Tibial nerve (tissue), 4 donors: ENCODE measurements around the gene OR2M5. TPM values are rescaled to one million over a fixed set of nuclear protein-coding genes. Genes with fewer than 3 reads are reported as not detected.

ENCODE experiments used
- DNase-seq, 2 donors: peaks; one replicate each; pipeline ENCODE4 v3.0.0-alpha.2; 2019; ENCODE audit warnings: low spot score in 2 of 2
- H3K27ac ChIP-seq, 4 donors: fragments of 200-600 bp; sonication (generic) in 3 of 4; one replicate each; pipeline ENCODE4 v1.5.1; 2017 to 2019; ENCODE audit warnings: mild to moderate bottlenecking in 1 of 4
- H3K27me3 ChIP-seq, 2 donors: fragments of 200-600 bp; sonication (generic) in 1 of 2; one replicate each; pipeline versions ENCODE4 v1.5.1 to v1.6.0; 2017 to 2019
- H3K36me3 ChIP-seq, 3 donors: fragments of 200-600 bp; sonication (generic); one replicate each; pipeline ENCODE4 v1.5.1; 2018 to 2019
- H3K4me1 ChIP-seq, 4 donors: fragments of 200-600 bp; sonication (generic) in 3 of 4; one replicate each; pipeline ENCODE4 v1.5.1; 2017 to 2019
- H3K4me3 ChIP-seq, 4 donors: fragments of 200-600 bp; sonication (generic) in 3 of 4; one replicate each; pipeline ENCODE4 v1.5.1; 2017 to 2019; ENCODE audit warnings: mild to moderate bottlenecking in 1 of 4, moderate library complexity in 1 of 4
- H3K9me3 ChIP-seq, 4 donors: fragments of 200-600 bp; sonication (generic) in 3 of 4; one replicate each; pipeline ENCODE4 v1.5.1; 2017 to 2019
- EP300 ChIP-seq, 2 donors: sonication (generic); formaldehyde crosslinking; IDR thresholded peaks; one replicate each; pipeline ENCODE4 v1.6.1; 2017; ENCODE audit warnings: antibody characterized with exemption in 2 of 2, mild to moderate bottlenecking in 1 of 2
- POLR2A ChIP-seq, 2 donors: fragments of 450-650 bp; IDR thresholded peaks; one replicate each; pipeline ENCODE4 v1.6.1; 2017; ENCODE audit warnings: antibody characterized with exemption in 2 of 2, mild to moderate bottlenecking in 2 of 2, moderate library complexity in 2 of 2
- WGBS, 2 donors: methylation state at CpG; one replicate each; pipeline ENCODE4 v1.1.5; 2018; 5-methylcytosine and 5-hydroxymethylcytosine counted together
- total RNA-seq, 4 donors: library from RNA; depleted of rRNA; stranded (reverse); fragments of >200 nt; gene quantifications; one replicate each; pipeline ENCODE4 v1.1.0, GENCODE V29; 2016
- TF ChIP-seq, protein P1 (sequence below), 5 experiments: fragments of 200-600 bp in 3 of 5; fragments of 450-650 bp in 2 of 5; sonication (generic) in 3 of 5; IDR thresholded peaks; one replicate each; pipeline ENCODE4 v1.5.1; 2016 to 2019; ENCODE audit warnings: antibody characterized with exemption in 5 of 5, mild to moderate bottlenecking in 3 of 5, moderate library complexity in 2 of 5

OR2M5 gene
- total RNA-seq, 4 donors from 2014 or later, result not detected

DNA sequence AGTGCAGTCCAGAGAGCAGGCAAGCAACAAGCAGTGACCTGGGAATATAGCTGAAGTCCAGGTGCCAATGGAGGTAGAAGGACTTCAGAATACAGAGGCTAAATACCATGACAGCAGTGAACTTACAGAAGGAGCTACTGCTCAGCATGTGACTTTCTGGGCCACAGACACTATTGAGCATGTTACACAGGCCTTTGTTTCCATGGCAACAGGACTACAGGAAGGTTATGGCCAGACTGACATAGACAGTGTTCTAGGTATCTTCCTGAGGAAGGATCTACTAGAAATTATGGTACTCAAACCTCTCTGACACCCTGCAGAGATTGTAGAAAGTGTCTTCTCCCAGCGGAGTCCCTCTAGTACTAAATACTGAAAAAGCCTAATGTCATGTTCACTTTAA, 11.0 kb downstream of the OR2M5 start:
- no peak overlapping the region for H3K27ac ChIP-seq
- no peaks in the 10 kb centered on the region for H3K4me1 ChIP-seq
- H3K4me3 ChIP-seq, result no peak overlapping the region
- H3K36me3 ChIP-seq, result no peaks in the 10 kb centered on the region
- WGBS, 2 donors, result 77 to 95% methylated on average over 1 of the region's 1 CpG
- DNase-seq, result no peak
- H3K27me3 ChIP-seq, result no peaks in the 10 kb centered on the region
- no peak for TF ChIP-seq POLR2A (IDR thresholded peaks at IDR 0.05)
- TF ChIP-seq, protein P1, sequence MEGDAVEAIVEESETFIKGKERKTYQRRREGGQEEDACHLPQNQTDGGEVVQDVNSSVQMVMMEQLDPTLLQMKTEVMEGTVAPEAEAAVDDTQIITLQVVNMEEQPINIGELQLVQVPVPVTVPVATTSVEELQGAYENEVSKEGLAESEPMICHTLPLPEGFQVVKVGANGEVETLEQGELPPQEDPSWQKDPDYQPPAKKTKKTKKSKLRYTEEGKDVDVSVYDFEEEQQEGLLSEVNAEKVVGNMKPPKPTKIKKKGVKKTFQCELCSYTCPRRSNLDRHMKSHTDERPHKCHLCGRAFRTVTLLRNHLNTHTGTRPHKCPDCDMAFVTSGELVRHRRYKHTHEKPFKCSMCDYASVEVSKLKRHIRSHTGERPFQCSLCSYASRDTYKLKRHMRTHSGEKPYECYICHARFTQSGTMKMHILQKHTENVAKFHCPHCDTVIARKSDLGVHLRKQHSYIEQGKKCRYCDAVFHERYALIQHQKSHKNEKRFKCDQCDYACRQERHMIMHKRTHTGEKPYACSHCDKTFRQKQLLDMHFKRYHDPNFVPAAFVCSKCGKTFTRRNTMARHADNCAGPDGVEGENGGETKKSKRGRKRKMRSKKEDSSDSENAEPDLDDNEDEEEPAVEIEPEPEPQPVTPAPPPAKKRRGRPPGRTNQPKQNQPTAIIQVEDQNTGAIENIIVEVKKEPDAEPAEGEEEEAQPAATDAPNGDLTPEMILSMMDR (IDR thresholded peaks at IDR 0.05), result no peak
- TF ChIP-seq EP300 (IDR thresholded peaks at IDR 0.05), result no peak
- no peaks in the 10 kb centered on the region for H3K9me3 ChIP-seq

DNA sequence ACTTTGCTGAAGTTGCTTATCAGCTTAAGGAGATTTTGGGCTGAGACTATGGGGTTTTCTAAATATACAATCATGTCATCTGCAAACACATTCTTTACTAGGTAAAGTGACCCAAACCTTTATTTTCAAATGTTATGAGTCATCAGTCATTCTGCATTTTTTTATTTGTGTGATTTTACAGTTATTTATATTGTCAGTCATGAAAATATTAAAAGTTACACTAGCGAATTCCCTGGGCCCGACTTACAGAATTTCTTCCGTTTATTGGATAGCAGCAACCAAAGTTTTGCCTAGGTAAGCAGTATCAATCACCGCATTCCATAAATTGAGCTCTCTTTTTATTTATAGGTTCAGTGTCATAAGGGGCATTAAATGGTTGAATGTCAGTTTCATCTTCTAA, 13.8 kb downstream of the OR2M5 start:
- H3K27me3 ChIP-seq, result no peaks in the 10 kb centered on the region
- TF ChIP-seq, protein P1 (IDR thresholded peaks at IDR 0.05), result no peak
- TF ChIP-seq POLR2A (IDR thresholded peaks at IDR 0.05), result no peak
- TF ChIP-seq EP300 (IDR thresholded peaks at IDR 0.05), result no peak

DNA sequence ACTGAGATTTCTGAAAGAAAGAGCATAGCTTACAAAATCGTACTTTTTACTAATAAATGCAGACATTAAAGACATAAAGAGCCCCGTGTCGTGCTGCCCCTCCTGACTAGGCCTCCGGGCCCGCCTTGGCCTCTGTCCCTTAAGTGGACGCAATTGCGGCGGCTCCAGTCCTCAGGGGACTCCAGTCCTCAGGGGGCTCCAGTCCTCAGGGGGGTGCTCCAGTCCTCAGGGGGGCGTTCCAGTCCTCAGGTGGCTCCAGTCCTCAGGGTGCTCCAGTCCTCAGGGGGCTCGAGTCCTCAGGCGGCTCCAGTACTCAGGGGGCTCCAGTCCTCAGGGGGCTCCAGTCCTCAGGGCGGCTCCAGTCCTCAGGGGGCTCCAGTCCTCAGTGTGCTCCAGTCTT, 19.1 kb downstream of the OR2M5 start:
- TF ChIP-seq EP300 (IDR thresholded peaks at IDR 0.05) (no peak), POLR2A (IDR thresholded peaks at IDR 0.05) (no peak)
- TF ChIP-seq, protein P1 (IDR thresholded peaks at IDR 0.05), result no peak
- no peaks in the 10 kb centered on the region for H3K27me3 ChIP-seq
- no peaks in the 10 kb centered on the region for H3K4me1 ChIP-seq
- H3K27ac ChIP-seq, result no peak overlapping the region
- no peaks in the 10 kb centered on the region for H3K36me3 ChIP-seq
- no peak overlapping the region for H3K4me3 ChIP-seq
- DNase-seq, result no peak
- 88 to 91% methylated on average over 11 to 12 of the region's 12 CpGs for WGBS, 2 donors
- peaks cover 0 to 10% (median 0%) of the 10 kb centered on the region in 4 donors for H3K9me3 ChIP-seq

More for the DNA sequence above, 13.8 kb downstream of the OR2M5 start:
- Histone ChIP-seq H3K4me3 (no peak overlapping the region), H3K9me3 (no peaks in the 10 kb centered on the region), H3K27ac (no peak overlapping the region), H3K36me3 (no peaks in the 10 kb centered on the region), H3K4me1 (no peaks in the 10 kb centered on the region)
- 89 to 91% methylated on average over 4 of the region's 4 CpGs for WGBS, 2 donors
- DNase-seq, result no peak

DNA sequence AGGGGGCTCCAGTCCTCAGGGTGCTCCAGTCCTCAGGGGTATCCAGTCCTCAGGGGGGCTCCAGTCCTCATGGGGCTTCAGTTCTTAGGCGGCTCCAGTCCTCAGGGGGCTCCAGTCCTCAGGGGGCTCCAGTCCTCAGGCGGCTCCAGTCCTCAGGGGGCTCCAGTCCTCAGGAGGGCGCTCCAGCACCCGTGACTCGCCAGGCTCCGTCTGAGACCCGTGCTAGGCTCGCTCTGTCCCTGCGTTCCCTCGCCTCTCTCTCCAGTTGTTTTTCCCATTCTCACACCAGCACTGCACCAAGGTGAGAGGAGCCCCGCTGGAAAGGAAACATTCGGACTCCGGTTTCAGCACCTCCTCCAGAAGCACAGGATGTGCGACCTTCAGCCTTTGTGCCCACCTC, 20.2 kb downstream of the OR2M5 start:
- H3K4me1 ChIP-seq, result no peaks in the 10 kb centered on the region
- DNase-seq, result no peak
- no peaks in the 10 kb centered on the region for H3K27me3 ChIP-seq
- TF ChIP-seq, protein P1 (IDR thresholded peaks at IDR 0.05), result no peak
- TF ChIP-seq EP300 (IDR thresholded peaks at IDR 0.05) (no peak), POLR2A (IDR thresholded peaks at IDR 0.05) (no peak)
- peaks cover 0 to 10% (median 0%) of the 10 kb centered on the region in 4 donors for H3K9me3 ChIP-seq
- WGBS, 2 donors, result 91 to 93% methylated on average over 14 of the region's 14 CpGs
- no peak overlapping the region for H3K4me3 ChIP-seq
- H3K27ac ChIP-seq, result no peak overlapping the region
- no peaks in the 10 kb centered on the region for H3K36me3 ChIP-seq

DNA sequence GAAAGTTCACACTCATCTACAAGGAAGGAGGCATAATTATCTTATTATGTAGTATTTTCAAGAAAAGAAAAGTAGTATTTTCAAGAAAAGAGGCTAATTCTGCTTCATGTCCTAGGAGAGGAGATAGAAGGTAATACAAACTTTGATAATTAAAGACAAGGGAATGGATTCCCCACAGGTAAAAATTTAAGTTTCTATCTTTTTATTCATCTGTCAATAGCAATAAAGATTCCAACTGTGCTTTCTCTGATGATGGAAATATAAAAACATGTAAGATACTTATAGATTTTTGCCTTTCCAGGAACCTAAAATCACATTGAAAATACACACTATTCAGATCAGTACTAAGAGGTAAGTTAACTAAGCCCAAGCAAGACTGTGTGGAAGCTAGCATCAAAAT, 29.6 kb downstream of the OR2M5 start, which contains the start of gene OR2M2:
OR2M2 (plus strand) TSS at position 301 of the 400 bp plus-strand sequence. CDS start 5,165 bp downstream, outside the sequence.
- Histone ChIP-seq H3K9me3 (no peaks in the 10 kb centered on the region), H3K36me3 (no peaks in the 10 kb centered on the region), H3K27ac (no peak within 1 kb of the TSS), H3K4me1 (no peaks in the 10 kb centered on the region), H3K4me3 (no peak within 1 kb of the TSS), H3K27me3 (no peaks in the 10 kb centered on the region)
- TF ChIP-seq POLR2A (IDR thresholded peaks at IDR 0.05) (no peak), EP300 (IDR thresholded peaks at IDR 0.05) (no peak)
- TF ChIP-seq, protein P1 (IDR thresholded peaks at IDR 0.05), result no peak
- DNase-seq, result no peak
